ENCODE results near the gene RAC3. TPM values are rescaled to one million over a fixed set of nuclear protein-coding genes. Genes with fewer than 3 reads are reported as not detected.

Gene RAC3
- total RNA-seq, 1 donor from 2014 or later: 0.82 TPM

DNA sequence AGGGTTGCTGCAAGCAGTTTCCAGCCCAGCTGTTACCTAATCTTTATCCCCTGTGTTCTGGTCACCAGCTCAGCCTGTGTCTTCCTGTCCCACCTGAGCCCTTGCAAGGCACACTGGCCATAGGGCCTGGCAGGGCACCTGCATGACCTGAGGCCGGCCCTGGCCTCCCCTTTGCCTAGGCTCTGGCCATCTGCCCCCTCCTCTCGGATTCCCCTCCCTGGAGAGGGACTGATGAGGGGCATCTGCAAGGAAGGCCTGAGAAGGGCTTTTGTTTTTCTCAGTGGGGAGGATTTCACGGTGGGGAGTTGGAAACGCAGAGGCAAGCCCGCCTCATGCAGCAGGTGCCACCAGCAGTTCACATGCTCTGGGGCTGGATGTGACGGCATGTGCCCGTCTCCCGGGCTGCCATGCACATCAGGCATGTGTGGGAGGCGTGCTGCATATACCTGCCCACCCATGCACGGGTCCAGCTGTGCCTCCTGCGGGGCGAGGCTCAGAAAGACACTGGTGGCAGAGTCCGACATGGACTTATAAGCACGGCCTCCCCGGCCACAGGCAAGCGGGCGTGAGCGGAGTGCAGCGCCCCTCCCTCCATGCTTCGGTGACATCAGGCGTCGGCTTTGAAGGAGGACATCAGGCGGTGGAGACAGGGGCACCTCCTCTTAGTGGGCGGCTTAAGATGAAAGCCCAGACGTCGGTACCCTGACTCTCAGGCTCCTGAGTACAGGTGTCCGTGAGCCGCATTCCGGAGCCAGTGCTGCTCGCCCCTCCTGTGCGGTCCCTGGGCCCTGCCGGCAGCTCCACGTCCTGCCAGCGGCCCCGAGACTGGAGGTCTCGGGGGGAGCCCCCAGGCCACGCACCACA, 37.5 kb upstream of the RAC3 start:
- H3K27ac ChIP-seq (replicated peaks): no peak overlapping the region
- peaks cover 31% of the 10 kb centered on the region for H3K4me1 ChIP-seq
- intact Hi-C loops (cut with micrococcal nuclease): no loop called here
- H3K36me3 ChIP-seq: peaks cover 15% of the 10 kb centered on the region
- TF ChIP-seq, protein P1, sequence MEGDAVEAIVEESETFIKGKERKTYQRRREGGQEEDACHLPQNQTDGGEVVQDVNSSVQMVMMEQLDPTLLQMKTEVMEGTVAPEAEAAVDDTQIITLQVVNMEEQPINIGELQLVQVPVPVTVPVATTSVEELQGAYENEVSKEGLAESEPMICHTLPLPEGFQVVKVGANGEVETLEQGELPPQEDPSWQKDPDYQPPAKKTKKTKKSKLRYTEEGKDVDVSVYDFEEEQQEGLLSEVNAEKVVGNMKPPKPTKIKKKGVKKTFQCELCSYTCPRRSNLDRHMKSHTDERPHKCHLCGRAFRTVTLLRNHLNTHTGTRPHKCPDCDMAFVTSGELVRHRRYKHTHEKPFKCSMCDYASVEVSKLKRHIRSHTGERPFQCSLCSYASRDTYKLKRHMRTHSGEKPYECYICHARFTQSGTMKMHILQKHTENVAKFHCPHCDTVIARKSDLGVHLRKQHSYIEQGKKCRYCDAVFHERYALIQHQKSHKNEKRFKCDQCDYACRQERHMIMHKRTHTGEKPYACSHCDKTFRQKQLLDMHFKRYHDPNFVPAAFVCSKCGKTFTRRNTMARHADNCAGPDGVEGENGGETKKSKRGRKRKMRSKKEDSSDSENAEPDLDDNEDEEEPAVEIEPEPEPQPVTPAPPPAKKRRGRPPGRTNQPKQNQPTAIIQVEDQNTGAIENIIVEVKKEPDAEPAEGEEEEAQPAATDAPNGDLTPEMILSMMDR (IDR thresholded peaks at IDR 0.05; ENCODE audit: borderline replicate concordance): no peak
- H3K9me3 ChIP-seq (replicated peaks): no peaks in the 10 kb centered on the region
- H3K4me3 ChIP-seq: no peak overlapping the region
- no peaks in the 10 kb centered on the region for H3K27me3 ChIP-seq (ENCODE audit: low read depth)
- no peak for DNase-seq

DNA sequence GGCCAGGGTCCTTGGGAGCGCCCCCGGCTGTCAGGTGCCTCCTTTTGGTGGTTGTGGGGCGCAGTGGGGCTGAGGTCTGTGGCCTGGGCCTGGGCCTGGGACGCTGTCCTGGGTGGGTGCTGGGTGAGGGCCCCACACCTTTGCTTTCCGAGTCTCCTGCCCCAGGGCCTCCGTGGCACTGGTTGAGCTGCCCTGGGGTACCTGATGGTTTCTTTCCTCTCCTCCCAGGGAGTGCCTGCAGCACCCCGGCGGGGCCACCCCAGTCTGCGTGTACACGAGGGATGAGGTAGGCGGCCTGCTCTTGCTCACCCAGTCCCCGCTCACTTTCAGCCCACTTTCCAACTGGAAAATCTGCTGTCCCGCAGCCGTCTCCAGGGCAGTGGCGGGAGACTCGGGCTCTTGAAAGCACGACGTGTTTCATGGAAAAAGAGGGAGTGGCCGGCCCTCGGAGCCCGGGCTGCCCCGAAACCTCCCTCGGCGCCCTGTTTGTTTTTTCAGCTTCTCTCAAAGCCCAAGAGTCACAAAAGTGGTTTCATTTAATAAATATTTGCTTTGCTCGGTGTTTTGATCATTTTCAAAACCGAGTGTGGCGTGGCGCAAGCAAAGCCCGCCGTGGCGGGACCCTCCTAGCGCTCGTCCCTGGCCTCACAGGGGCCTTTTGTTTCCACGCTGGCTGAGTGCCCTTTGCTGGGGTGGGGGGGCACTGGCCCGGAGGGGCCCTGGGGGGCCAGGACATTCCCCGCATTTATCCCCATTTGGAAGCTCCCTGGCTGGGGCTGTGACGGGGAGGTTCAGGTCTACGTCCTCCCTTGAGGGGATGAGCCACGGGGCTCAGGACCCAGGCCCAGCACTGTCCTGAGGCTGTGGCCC, 36.6 kb upstream of the RAC3 start:
- no peaks in the 10 kb centered on the region for H3K27me3 ChIP-seq (ENCODE audit: low read depth)
- no peak for DNase-seq
- H3K4me3 ChIP-seq: no peak overlapping the region
- no peak overlapping the region for H3K27ac ChIP-seq (replicated peaks)
- intact Hi-C loops (cut with micrococcal nuclease): no loop called here
- TF ChIP-seq, protein P1 (IDR thresholded peaks at IDR 0.05; ENCODE audit: borderline replicate concordance): no peak
- H3K4me1 ChIP-seq: peaks cover 31% of the 10 kb centered on the region
- no peaks in the 10 kb centered on the region for H3K9me3 ChIP-seq (replicated peaks)
- H3K36me3 ChIP-seq: peaks cover 15% of the 10 kb centered on the region

DNA sequence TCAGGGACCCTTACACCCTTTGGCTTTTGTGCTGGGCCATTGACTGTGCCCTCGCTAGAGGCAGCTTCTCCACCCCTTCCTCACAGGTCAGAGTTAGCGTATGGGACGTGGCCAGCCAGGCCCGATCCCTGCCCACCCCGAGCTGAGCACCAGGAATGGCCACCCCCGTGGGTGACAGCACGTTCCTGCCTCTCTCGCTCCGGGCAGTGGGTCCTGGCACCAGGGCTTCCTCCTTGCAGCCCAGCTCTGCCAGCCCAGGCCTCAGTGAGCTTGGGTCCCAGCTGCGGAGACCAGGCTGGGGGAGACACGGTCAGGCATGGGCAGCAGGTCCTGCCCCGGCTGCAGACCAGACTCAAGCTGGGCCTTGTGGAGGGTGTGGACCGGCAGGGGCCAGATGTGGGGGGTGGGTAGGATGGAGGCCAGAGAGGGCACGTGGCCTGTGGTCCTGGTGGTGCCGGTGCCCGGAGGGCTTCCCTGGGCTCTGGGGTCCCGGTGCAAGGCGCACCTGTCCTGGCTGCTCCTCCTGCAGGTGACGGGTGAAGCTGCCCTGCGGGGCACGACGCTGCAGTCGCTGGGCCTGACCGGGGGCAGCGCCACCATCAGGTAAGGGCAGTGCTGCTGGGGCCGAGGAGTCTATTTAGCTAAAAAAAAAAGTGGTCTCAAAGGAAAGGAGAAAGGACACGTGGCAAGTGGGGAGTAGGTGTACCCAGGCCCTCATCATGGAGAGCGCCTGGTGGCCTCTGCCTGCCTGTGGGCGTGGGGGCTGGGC, 35.8 kb upstream of the RAC3 start:
- peaks cover 29% of the 10 kb centered on the region for H3K4me1 ChIP-seq
- no peak for DNase-seq
- intact Hi-C loops (cut with micrococcal nuclease): no loop called here

GRCh38 chr17:81996232-81996756, 35.2 kb upstream of the RAC3 start:
- intact Hi-C loops (cut with micrococcal nuclease): no loop called here
- no peak for DNase-seq
- Histone ChIP-seq H3K36me3 (peaks cover 15% of the 10 kb centered on the region), H3K4me3 (no peak overlapping the region), H3K4me1 (peaks cover 23% of the 10 kb centered on the region), H3K27ac (replicated peaks) (no peak overlapping the region), H3K27me3 (ENCODE audit: low read depth) (no peaks in the 10 kb centered on the region), H3K9me3 (replicated peaks) (no peaks in the 10 kb centered on the region)
- TF ChIP-seq, protein P1 (IDR thresholded peaks at IDR 0.05; ENCODE audit: borderline replicate concordance): no peak

More for the DNA sequence above, 35.8 kb upstream of the RAC3 start:
- H3K4me3 ChIP-seq: no peak overlapping the region
- no peaks in the 10 kb centered on the region for H3K9me3 ChIP-seq (replicated peaks)
- H3K36me3 ChIP-seq: peaks cover 15% of the 10 kb centered on the region
- no peaks in the 10 kb centered on the region for H3K27me3 ChIP-seq (ENCODE audit: low read depth)
- H3K27ac ChIP-seq (replicated peaks): no peak overlapping the region
- TF ChIP-seq, protein P1 (IDR thresholded peaks at IDR 0.05; ENCODE audit: borderline replicate concordance): no peak
